Testis (tissue), 3 donors: ENCODE measurements around the gene MUS81. TPM values are rescaled to one million over a fixed set of nuclear protein-coding genes. Genes with fewer than 3 reads are reported as not detected.

Source experiments
- DNase-seq: peaks from one replicate; pipeline ENCODE4 v3.0.0-alpha.2; 2019
- H3K27ac ChIP-seq, 2 donors: fragments of 200-600 bp; sonication (generic); one replicate each; pipeline ENCODE4 v1.5.1; 2019
- H3K27me3 ChIP-seq: fragments of 200-600 bp; sonication (generic); one replicate; pipeline ENCODE4 v1.5.1; 2019
- H3K36me3 ChIP-seq: fragments of 200-600 bp; sonication (generic); one replicate; pipeline ENCODE4 v1.5.1; 2017; ENCODE audit warnings: low read depth; ENCODE audit errors: missing control alignments
- H3K4me1 ChIP-seq: fragments of 200-600 bp; sonication (generic); one replicate; pipeline ENCODE4 v1.5.1; 2019
- H3K4me3 ChIP-seq, 2 donors: fragments of 200-600 bp; sonication (generic); one replicate each; pipeline ENCODE4 v1.5.1; 2017 to 2019
- H3K9me3 ChIP-seq: fragments of 200-600 bp; sonication (generic); one replicate; pipeline ENCODE4 v1.5.1; 2017
- CTCF ChIP-seq, 3 experiments: fragments of 450-650 bp in 2 of 3; fragments of 200-600 bp in 1 of 3; sonication (generic) in 1 of 3; IDR thresholded peaks; one replicate each; pipeline ENCODE4 v1.5.1; 2016 to 2019; ENCODE audit warnings: antibody characterized with exemption in 3 of 3, mild to moderate bottlenecking in 2 of 3, moderate library complexity in 1 of 3
- POLR2A ChIP-seq: fragments of 450-650 bp; IDR thresholded peaks from one replicate; pipeline ENCODE4 v1.6.1; 2017; ENCODE audit warnings: antibody characterized with exemption, mild to moderate bottlenecking, moderate library complexity
- WGBS, 2 donors: methylation state at CpG; one replicate each; pipeline ENCODE4 v1.1.5; 2018; 5-methylcytosine and 5-hydroxymethylcytosine counted together
- intact Hi-C: fragments of 100-400 bp; cut with DNase I; formaldehyde crosslinking; loops from one replicate; pipeline ENCODE4 v1.15.1; 2023; ENCODE audit warnings: low total_unique reads
- polyA plus RNA-seq: library from polyadenylated mRNA; stranded (reverse); fragments of 350-450 nt; fragmentation: Illumina TruSeq; extraction: RNeasy Lipid Tissue Mini Kit (QIAGEN cat#74804); gene quantifications from one replicate; pipeline ENCODE4 v1.2.3, GENCODE V29; 2014; ENCODE audit warnings: low read depth, low replicate concordance; ENCODE audit not compliant: insufficient read depth
- total RNA-seq, 2 donors: library from RNA; depleted of rRNA; stranded (reverse); fragments of >200 nt; gene quantifications; one replicate each; pipeline ENCODE4 v1.2.3, GENCODE V29; 2016

Gene MUS81
- total and polyA plus RNA-seq, 3 donors from 2014 or later: 49.9 to 74.0 (median 57.2) TPM

- H3K9me3 ChIP-seq: no peaks in the 10 kb centered on the region
- no peaks in the 10 kb centered on the region for H3K27me3 ChIP-seq
- intact Hi-C loops: loop anchor here (10.0 kb wide), 1 partner anchor 104 kb away; no protein-coding TSS in a partner anchor
- DNase-seq: no peak
- no peak overlapping the region for H3K4me3 ChIP-seq
- H3K4me1 ChIP-seq: no peaks in the 10 kb centered on the region
- no peak for TF ChIP-seq CTCF (IDR thresholded peaks at IDR 0.05)
- TF ChIP-seq POLR2A: no peak
- no peaks in the 10 kb centered on the region for H3K36me3 ChIP-seq
- 71 to 87% methylated on average over 5 to 7 of the region's 7 CpGs for WGBS, 2 donors
- H3K27ac ChIP-seq: no peak overlapping the region
These were observed 20.7 kb downstream of the MUS81 start for GRCh38 chr11:65880844-65881421.

- Histone ChIP-seq H3K9me3 (no peaks in the 10 kb centered on the region), H3K4me3 (no peak overlapping the region), H3K4me1 (peaks cover 5% of the 10 kb centered on the region), H3K27me3 (no peaks in the 10 kb centered on the region), H3K36me3 (no peaks in the 10 kb centered on the region), H3K27ac (no peak overlapping the region)
- no peak for TF ChIP-seq POLR2A
- TF ChIP-seq CTCF (IDR thresholded peaks at IDR 0.05): no peak
- WGBS, 2 donors: 84 to 85% methylated on average over 16 to 30 of the region's 30 CpGs
- intact Hi-C loops: loop anchor here (10.0 kb wide), 1 partner anchor 102 kb away; no protein-coding TSS in a partner anchor
- DNase-seq: no peak
These were observed 22.2 kb downstream of the MUS81 start for GRCh38 chr11:65882120-65883057.

DNA sequence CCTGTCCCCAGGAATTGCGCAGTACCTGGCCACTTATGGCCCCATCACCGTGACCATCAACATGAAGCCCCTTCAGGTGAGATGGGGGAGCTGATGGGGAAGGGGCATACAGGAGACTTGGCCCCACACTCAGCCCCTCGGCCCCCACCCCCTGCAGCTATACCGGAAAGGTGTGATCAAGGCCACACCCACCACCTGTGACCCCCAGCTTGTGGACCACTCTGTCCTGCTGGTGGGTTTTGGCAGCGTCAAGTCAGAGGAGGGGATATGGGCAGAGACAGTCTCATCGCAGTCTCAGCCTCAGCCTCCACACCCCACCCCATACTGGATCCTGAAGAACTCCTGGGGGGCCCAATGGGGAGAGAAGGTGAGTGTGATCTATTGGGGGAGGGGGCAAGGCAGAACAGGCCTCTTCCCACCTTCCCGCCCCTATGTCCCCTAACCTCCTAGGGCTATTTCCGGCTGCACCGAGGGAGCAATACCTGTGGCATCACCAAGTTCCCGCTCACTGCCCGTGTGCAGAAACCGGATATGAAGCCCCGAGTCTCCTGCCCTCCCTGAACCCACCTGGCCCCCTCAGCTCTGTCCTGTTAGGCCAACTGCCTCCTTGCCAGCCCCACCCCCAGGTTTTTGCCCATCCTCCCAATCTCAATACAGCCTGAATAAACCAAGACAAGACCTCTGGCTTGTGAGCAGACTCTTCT, 23.0 kb downstream of the MUS81 start:
- H3K36me3 ChIP-seq: no peaks in the 10 kb centered on the region
- no peaks in the 10 kb centered on the region for H3K27me3 ChIP-seq
- intact Hi-C loops: loop anchor here (10.0 kb wide), 1 partner anchor 102 kb away; no protein-coding TSS in a partner anchor
- H3K4me3 ChIP-seq: no peak overlapping the region
- H3K4me1 ChIP-seq: peaks cover 11% of the 10 kb centered on the region
- 94% methylated on average over 11 to 13 of the region's 13 CpGs for WGBS, 2 donors
- no peak for TF ChIP-seq CTCF (IDR thresholded peaks at IDR 0.05)
- no peak for TF ChIP-seq POLR2A
- no peaks in the 10 kb centered on the region for H3K9me3 ChIP-seq
- no peak overlapping the region for H3K27ac ChIP-seq
- no peak for DNase-seq

DNA sequence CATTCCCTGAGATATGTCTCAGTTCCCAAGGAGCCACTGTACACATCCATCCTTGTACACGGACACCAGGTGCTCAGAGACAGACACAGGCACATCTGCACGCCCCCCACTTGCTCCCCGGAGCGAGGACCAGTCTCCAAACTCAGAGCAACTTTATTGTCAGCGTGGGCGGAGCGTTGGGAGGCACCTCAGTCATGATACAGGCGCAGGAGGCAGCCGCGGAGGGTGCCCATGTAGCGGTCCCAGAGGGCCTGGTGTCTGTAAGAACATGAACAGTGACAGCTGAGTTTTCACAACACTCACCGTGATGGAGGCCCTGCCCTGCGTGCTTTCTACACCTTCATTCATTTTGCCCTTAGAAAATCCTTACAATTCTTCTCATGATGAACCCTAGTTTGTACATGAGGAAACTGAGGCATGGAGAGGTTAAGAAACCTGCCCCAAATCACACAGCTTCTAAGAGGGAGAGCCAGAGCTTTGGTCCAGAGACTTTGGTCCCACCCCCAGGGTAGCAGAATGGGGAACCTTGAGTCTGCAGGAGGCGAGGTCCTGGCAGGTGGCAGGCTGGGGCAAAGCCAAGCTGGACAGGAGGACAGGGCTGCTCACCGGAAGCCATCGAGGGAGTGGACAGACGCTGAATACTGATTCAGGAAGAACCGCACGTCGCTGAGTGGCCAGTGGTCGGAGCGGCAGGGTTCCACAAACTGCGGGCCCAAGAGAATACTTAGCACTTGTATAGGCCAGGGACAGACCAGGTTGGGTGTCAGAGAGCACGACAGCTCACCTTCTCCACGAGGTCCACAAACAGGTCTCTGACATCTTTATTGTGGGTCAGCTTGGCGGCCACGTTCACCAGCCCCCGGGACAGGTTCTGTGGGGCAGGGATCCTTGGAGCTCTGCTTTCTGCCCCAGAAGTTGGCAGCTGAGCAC, 23.8 kb downstream of the MUS81 start:
- Histone ChIP-seq H3K4me1 (peaks cover 11% of the 10 kb centered on the region), H3K27ac (no peak overlapping the region), H3K9me3 (no peaks in the 10 kb centered on the region), H3K36me3 (no peaks in the 10 kb centered on the region), H3K27me3 (no peaks in the 10 kb centered on the region), H3K4me3 (no peak overlapping the region)
- DNase-seq: no peak
- 85 to 87% methylated on average over 28 of the region's 28 CpGs for WGBS, 2 donors
- intact Hi-C loops: loop anchor here (10.0 kb wide), 1 partner anchor 101 kb away; no protein-coding TSS in a partner anchor
- TF ChIP-seq CTCF (IDR thresholded peaks at IDR 0.05): no peak
- no peak for TF ChIP-seq POLR2A
